Limb (tissue), 2 donors: ENCODE data around the gene TGFB1I1.
A peak's percentile ranks its signal among the peaks of the same experiment; 100 is the strongest.
"Not testable (repeated sequence)": the region's sequence is repeated elsewhere in the genome, so short reads cannot be mapped to it uniquely, and the experiment has no call there.

Experiments
- DNase-seq, 2 donors: peaks; one replicate each; pipeline ENCODE4 v3.0.0-alpha.2; 2016; ENCODE audit errors: extremely low spot score in 2 of 2

Gene TGFB1I1

GRCh38 chr16:31471875-31472708 is at the start of gene TGFB1I1:
Gene TGFB1I1, plus strand, starts transcription at chr16:31472152. Its CDS starts 37 bp downstream, at chr16:31472189.
- peak; percentile 73 to 86 for DNase-seq

GRCh38 chr16:31423241-31423640 is 48.7 kb upstream of the TGFB1I1 start:
- DNase-seq: no peak

GRCh38 chr16:31423801-31424200 is 48.2 kb upstream of the TGFB1I1 start:
- no peak for DNase-seq

GRCh38 chr16:31427441-31428278 is 44.3 kb upstream of the TGFB1I1 start:
- peak; percentile 59 to 83 for DNase-seq

- DNase-seq: peak in 1 of 2 donors; percentile 42
Observed at GRCh38 chr16:31428279-31428597, 43.7 kb upstream of the TGFB1I1 start, which contains the start of gene COX6A2. Gene COX6A2, minus strand, starts transcription at chr16:31428360. Its CDS starts 35 bp downstream, at chr16:31428325.

GRCh38 chr16:31428638-31429247 is 43.2 kb upstream of the TGFB1I1 start:
- no peak for DNase-seq

GRCh38 chr16:31429314-31429713 is 42.6 kb upstream of the TGFB1I1 start:
- DNase-seq: no peak

- no peak for DNase-seq
Observed at GRCh38 chr16:31429796-31430195, 42.2 kb upstream of the TGFB1I1 start.

GRCh38 chr16:31430380-31431052 is 41.4 kb upstream of the TGFB1I1 start:
- no peak for DNase-seq

- DNase-seq: no peak
Observed at GRCh38 chr16:31435341-31436220, 36.4 kb upstream of the TGFB1I1 start.

GRCh38 chr16:31436221-31437045 is 35.5 kb upstream of the TGFB1I1 start:
- DNase-seq: no peak

- no peak for DNase-seq
Observed at GRCh38 chr16:31438414-31438813, 33.5 kb upstream of the TGFB1I1 start.

- not testable (repeated sequence) for DNase-seq
Observed at GRCh38 chr16:31439023-31439422, 32.9 kb upstream of the TGFB1I1 start.

- no peak for DNase-seq
Observed at GRCh38 chr16:31439519-31439918, 32.4 kb upstream of the TGFB1I1 start.

- DNase-seq: no peak
Observed at GRCh38 chr16:31440516-31441184, 31.3 kb upstream of the TGFB1I1 start.

GRCh38 chr16:31441956-31442355 is 30.0 kb upstream of the TGFB1I1 start:
- DNase-seq: no peak

GRCh38 chr16:31445931-31446330 is 26.0 kb upstream of the TGFB1I1 start:
- not testable (repeated sequence) for DNase-seq

GRCh38 chr16:31451201-31451600 is 20.8 kb upstream of the TGFB1I1 start:
- no peak for DNase-seq
